K562 (cell line): ENCODE data around the gene STIL. TPM values are rescaled to one million over a fixed set of nuclear protein-coding genes. Genes with fewer than 3 reads are reported as not detected.

Experiments used
- MBD1 ChIP-seq: fragments of 250-450 bp; sonication (Bioruptor Pico); IDR thresholded peaks from 2 replicates; pipeline ENCODE4 v1.8.0; 2022; ENCODE audit warnings: inconsistent platforms
- NCOA6 ChIP-seq: fragments of 450-650 bp; IDR thresholded peaks from 2 replicates; pipeline ENCODE4 v1.6.1; 2017; ENCODE audit warnings: mild to moderate bottlenecking
- PTTG1 ChIP-seq: fragments of 450-650 bp; IDR thresholded peaks from 2 replicates; pipeline ENCODE4 v1.6.1; 2016; ENCODE audit warnings: low read depth, mild to moderate bottlenecking, missing genetic modification characterization, missing compliant biosample characterization
- RERE ChIP-seq: sonication (generic); formaldehyde crosslinking; IDR thresholded peaks from 2 replicates; pipeline ENCODE4 v1.8.0; 2023; ENCODE audit warnings: missing genetic modification reagents, mild to moderate bottlenecking, borderline replicate concordance
- TEAD2 ChIP-seq: fragments of 450-650 bp; IDR thresholded peaks from 2 replicates; pipeline ENCODE4 v1.6.1; 2016; ENCODE audit warnings: missing genetic modification characterization, control low read depth, missing compliant biosample characterization
- THAP12 ChIP-seq: fragments of 250-450 bp; sonication (Bioruptor Pico); IDR thresholded peaks from 2 replicates; pipeline ENCODE4 v1.9.0; 2021; ENCODE audit warnings: mild to moderate bottlenecking, inconsistent platforms
- ZFPM2 ChIP-seq: fragments of 250-450 bp; sonication (Bioruptor Pico); IDR thresholded peaks from 2 replicates; pipeline ENCODE4 v1.5.1; 2022; ENCODE audit warnings: mild to moderate bottlenecking
- ZNF165 ChIP-seq: fragments of 250-450 bp; sonication (Bioruptor Pico); IDR thresholded peaks from 2 replicates; pipeline ENCODE4 v1.4.0; 2020; ENCODE audit warnings: borderline replicate concordance
- ZNF324 ChIP-seq: fragments of 250-450 bp; sonication (Bioruptor Pico); IDR thresholded peaks from 2 replicates; pipeline ENCODE4 v1.4.0; 2020; ENCODE audit warnings: mild to moderate bottlenecking
- ZNF384 ChIP-seq: IDR thresholded peaks from 2 replicates; pipeline ENCODE4 v1.6.1; 2012; ENCODE audit warnings: low read depth, low read length, improper control_type of control experiment
- ZNF57 ChIP-seq: fragments of 450-650 bp; formaldehyde crosslinking; IDR thresholded peaks from 2 replicates; pipeline ENCODE4 v1.4.0; 2020; ENCODE audit warnings: mild to moderate bottlenecking, moderate library complexity
- ZNF77 ChIP-seq: fragments of 250-450 bp; sonication (Bioruptor Pico); IDR thresholded peaks from 2 replicates; pipeline ENCODE4 v1.5.0; 2020
- ZSCAN29 ChIP-seq: fragments of 450-650 bp; IDR thresholded peaks from 2 replicates; pipeline ENCODE4 v1.6.1; 2017
- polyA plus RNA-seq, 8 experiments: library from polyadenylated mRNA; depleted of rRNA in 4 of 8; stranded (reverse) in 5 of 8; unstranded in 3 of 8; fragments of >200 nt; fragmentation: Nextera tagmentation in 2 of 8; fragmentation: Illumina TruSeq in 1 of 8; extraction: Ambion mirVana in 2 of 8; extraction: Trizol in 1 of 8; gene quantifications; 2 replicates each; pipeline versions ENCODE4 v1.2.1 to v1.2.3, GENCODE V29; 2011 to 2014; ENCODE audit warnings: inconsistent platforms in 1 of 8, missing spikeins in 1 of 8
- total RNA-seq, 7 experiments: library from RNA; depleted of rRNA in 6 of 7; stranded (reverse); fragments of >200 nt in 6 of 7; fragmentation: Illumina TruSeq in 2 of 7; extraction: Trizol in 2 of 7; gene quantifications; 2 replicates each; pipeline versions ENCODE4 v1.2.1 to v1.2.3, GENCODE V29; 2011 to 2021; ENCODE audit warnings: low replicate concordance in 1 of 7
- TF ChIP-seq, protein P1 (sequence below): IDR thresholded peaks from 2 replicates; pipeline ENCODE4 v1.6.1; 2012; ENCODE audit warnings: low read depth, low read length, improper control_type of control experiment, borderline replicate concordance
- TF ChIP-seq, protein P2 (sequence below): fragments of 450-650 bp; IDR thresholded peaks from 2 replicates; pipeline ENCODE4 v1.6.1; 2018; ENCODE audit warnings: mild to moderate bottlenecking, low read depth; ENCODE audit not compliant: partially characterized antibody

The STIL gene
- total and polyA plus RNA-seq, 9 of the 15 experiments (the other 6 are each of a cell fraction or from before 2014, with no cell fraction given) = 10.5 to 77.4 (median 39.6) TPM

- no peak for TF ChIP-seq THAP12 (CRISPR knock-in tag)
- no peak for TF ChIP-seq PTTG1
- no peak for TF ChIP-seq RERE (CRISPR knock-in tag)
- no peak for TF ChIP-seq ZNF77 (CRISPR knock-in tag)
- TF ChIP-seq ZNF165 (CRISPR knock-in tag) = no peak
- no peak for TF ChIP-seq ZNF324 (CRISPR knock-in tag)
- TF ChIP-seq, protein P1, sequence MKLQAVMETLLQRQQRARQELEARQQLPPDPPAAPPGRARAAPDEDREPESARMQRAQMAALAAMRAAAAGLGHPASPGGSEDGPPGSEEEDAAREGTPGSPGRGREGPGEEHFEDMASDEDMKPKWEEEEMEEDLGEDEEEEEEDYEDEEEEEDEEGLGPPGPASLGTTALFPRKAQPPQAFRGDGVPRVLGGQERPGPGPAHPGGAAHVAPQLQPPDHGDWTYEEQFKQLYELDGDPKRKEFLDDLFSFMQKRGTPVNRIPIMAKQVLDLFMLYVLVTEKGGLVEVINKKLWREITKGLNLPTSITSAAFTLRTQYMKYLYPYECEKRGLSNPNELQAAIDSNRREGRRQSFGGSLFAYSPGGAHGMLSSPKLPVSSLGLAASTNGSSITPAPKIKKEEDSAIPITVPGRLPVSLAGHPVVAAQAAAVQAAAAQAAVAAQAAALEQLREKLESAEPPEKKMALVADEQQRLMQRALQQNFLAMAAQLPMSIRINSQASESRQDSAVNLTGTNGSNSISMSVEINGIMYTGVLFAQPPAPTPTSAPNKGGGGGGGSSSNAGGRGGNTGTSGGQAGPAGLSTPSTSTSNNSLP = peak; percentile 99
- TF ChIP-seq ZNF384 = no peak
- TF ChIP-seq ZNF57 (CRISPR knock-in tag) = no peak
- no peak for TF ChIP-seq ZFPM2 (CRISPR knock-in tag)
- no peak for TF ChIP-seq MBD1 (CRISPR knock-in tag)
- TF ChIP-seq ZSCAN29 = peak; percentile 80
- no peak for TF ChIP-seq TEAD2 (tag)
- TF ChIP-seq NCOA6 = no peak
- TF ChIP-seq, protein P2, sequence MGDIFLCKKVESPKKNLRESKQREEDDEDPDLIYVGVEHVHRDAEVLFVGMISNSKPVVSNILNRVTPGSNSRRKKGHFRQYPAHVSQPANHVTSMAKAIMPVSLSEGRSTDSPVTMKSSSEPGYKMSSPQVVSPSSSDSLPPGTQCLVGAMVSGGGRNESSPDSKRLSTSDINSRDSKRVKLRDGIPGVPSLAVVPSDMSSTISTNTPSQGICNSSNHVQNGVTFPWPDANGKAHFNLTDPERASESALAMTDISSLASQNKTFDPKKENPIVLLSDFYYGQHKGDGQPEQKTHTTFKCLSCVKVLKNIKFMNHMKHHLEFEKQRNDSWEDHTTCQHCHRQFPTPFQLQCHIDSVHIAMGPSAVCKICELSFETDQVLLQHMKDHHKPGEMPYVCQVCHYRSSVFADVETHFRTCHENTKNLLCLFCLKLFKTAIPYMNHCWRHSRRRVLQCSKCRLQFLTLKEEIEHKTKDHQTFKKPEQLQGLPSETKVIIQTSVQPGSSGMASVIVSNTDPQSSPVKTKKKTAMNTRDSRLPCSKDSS = no peak
These were observed 81.6 kb downstream of the STIL start, which contains the start of gene TAL1 (continued) for GRCh38 chr1:47232187-47232874.
